Measurements from ENCODE around the gene ZNF614. TPM values are rescaled to one million over a fixed set of nuclear protein-coding genes. Genes with fewer than 3 reads are reported as not detected.
"Not testable (repeated sequence)": the region's sequence is repeated elsewhere in the genome, so short reads cannot be mapped to it uniquely, and the experiment has no call there.

ZNF614 gene
- polyA plus RNA-seq, 1 donor from 2014 or later, result 5.0 TPM

GRCh38 chr19:52022193-52022592 is 6.0 kb downstream of the ZNF614 start:
- peaks cover 54% of the 10 kb centered on the region for H3K36me3 Mint-ChIP-seq
- H3K9me3 Mint-ChIP-seq, result peaks cover 23 to 44% (median 32%) of the 10 kb centered on the region in 3 donors

DNA sequence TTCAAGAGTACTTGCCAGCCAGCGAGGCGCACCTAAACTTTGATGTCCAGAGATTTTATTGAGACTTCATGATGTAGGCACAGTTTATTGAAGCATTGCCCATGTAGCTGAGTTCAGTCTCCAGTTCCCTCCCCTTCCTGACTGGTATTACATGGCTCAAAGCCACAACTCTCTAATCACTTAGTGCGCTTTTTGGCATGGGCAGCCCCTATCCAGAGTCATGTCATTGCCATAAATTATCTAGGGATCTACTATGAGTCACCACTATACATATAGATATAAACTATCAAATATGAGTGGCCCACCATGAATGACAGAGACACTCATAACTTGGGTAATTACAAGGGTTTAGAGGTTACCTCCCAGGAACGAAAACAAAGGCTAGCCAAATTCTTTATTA is 7.7 kb downstream of the ZNF614 start:
- Mint-ChIP-seq H3K36me3 (peaks cover 60% of the 10 kb centered on the region), H3K27ac (no peak overlapping the region), H3K9me3 (peaks cover 31 to 43% (median 40%) of the 10 kb centered on the region in 3 donors), H3K27me3 (no peaks in the 10 kb centered on the region), H3K4me1 (peaks cover 0 to 2% (median 0%) of the 10 kb centered on the region in 3 donors), H3K4me3 (peak overlapping the region in 1 of 4 donors; percentile 35)

More at GRCh38 chr19:52022193-52022592, 6.0 kb downstream of the ZNF614 start:
- H3K4me3 Mint-ChIP-seq, result peak overlapping the region in 1 of 4 donors; percentile 48
- H3K27me3 Mint-ChIP-seq, result no peaks in the 10 kb centered on the region
- H3K27ac Mint-ChIP-seq, result peak overlapping the region in 1 of 3 donors; percentile 78
- H3K4me1 Mint-ChIP-seq, result peaks cover 1 to 5% (median 4%) of the 10 kb centered on the region in 3 donors

GRCh38 chr19:52010674-52011073 is 17.5 kb downstream of the ZNF614 start:
- Mint-ChIP-seq H3K4me1 (peaks cover 9 to 12% (median 12%) of the 10 kb centered on the region in 3 donors), H3K9me3 (peaks cover 7 to 28% (median 12%) of the 10 kb centered on the region in 3 donors), H3K27ac (no peak overlapping the region), H3K27me3 (no peaks in the 10 kb centered on the region), H3K4me3 (peak overlapping the region in 2 of 4 donors; percentile 14 to 72), H3K36me3 (peaks cover 18% of the 10 kb centered on the region)

- Mint-ChIP-seq H3K4me1 (peaks cover 9 to 13% (median 12%) of the 10 kb centered on the region in 3 donors), H3K9me3 (peaks cover 6 to 28% (median 16%) of the 10 kb centered on the region in 3 donors), H3K27me3 (no peaks in the 10 kb centered on the region), H3K27ac (peak within 1 kb of the TSS; percentile 63 to 97 (median 95)), H3K36me3 (peaks cover 18% of the 10 kb centered on the region), H3K4me3 (peak within 1 kb of the TSS; percentile 92 to 100 (median 98))
These were observed 20.2 kb downstream of the ZNF614 start, which contains the start of gene ZNF615 for GRCh38 chr19:52007806-52008557. Gene ZNF615, minus strand, starts transcription at chr19:52008211. Its CDS starts 4,500 bp downstream, at chr19:52003711.

DNA sequence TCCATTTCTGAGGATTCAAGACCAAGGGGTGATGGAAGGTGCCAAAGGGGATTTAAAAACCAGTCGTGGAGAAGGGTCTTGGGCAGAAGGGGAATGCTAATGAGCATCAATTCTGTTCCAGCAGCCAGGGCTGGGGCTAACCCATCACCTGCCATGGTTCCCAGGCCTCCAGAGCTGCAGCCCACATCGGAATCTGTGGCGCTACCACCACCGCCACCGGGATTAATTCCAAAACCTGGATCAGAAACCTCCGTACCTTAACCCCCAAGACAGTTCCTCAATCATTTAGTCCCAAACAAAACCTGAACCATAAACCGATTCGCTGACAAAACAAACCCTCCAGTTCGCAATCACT is 20.8 kb downstream of the ZNF614 start:
- H3K4me1 Mint-ChIP-seq, result peaks cover 9 to 13% (median 12%) of the 10 kb centered on the region in 3 donors
- peak overlapping the region; percentile 63 to 97 (median 95) for H3K27ac Mint-ChIP-seq
- no peaks in the 10 kb centered on the region for H3K27me3 Mint-ChIP-seq
- peaks cover 6 to 23% (median 18%) of the 10 kb centered on the region in 3 donors for H3K9me3 Mint-ChIP-seq
- peak overlapping the region; percentile 92 to 100 (median 98) for H3K4me3 Mint-ChIP-seq
- peaks cover 15% of the 10 kb centered on the region for H3K36me3 Mint-ChIP-seq

DNA sequence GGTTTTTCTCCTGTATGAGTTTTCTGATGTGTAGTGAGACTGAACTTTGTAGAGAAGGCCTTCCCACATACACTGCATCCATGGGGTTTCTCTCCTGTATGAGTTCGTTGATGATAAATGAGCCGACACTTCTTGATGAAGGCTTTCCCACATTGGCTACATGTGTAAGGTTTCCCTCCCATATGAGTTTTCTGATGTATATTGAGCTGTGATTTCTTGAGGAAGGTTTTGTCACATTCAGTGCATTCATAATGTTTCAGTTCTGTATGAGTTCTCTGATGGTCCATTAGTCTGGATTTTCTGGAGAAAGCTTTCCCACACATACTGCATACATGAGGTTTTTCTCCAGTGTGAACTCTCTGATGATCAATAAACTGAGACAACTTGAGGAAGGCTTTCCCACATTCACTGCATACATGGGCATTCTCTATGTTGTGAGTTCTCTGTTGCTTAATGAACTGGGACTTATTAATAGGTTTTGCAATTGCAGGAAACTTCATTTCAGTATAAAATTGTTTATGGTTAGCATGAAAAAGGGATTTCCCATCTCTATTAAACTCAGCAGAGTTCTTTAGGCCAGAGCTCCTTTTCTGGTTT is 34.0 kb downstream of the ZNF614 start:
- peaks cover 20 to 47% (median 45%) of the 10 kb centered on the region in 3 donors for H3K9me3 Mint-ChIP-seq
- H3K27ac Mint-ChIP-seq, result no peak overlapping the region
- no peak overlapping the region for H3K4me3 Mint-ChIP-seq
- H3K36me3 Mint-ChIP-seq, result peaks cover 29% of the 10 kb centered on the region
- no peaks in the 10 kb centered on the region for H3K27me3 Mint-ChIP-seq
- peaks cover 0 to 2% (median 0%) of the 10 kb centered on the region in 3 donors for H3K4me1 Mint-ChIP-seq

- Mint-ChIP-seq H3K27me3 (no peaks in the 10 kb centered on the region), H3K36me3 (peaks cover 26% of the 10 kb centered on the region), H3K9me3 (peaks cover 21 to 50% (median 46%) of the 10 kb centered on the region in 3 donors), H3K27ac (no peak overlapping the region), H3K4me1 (peaks cover 0 to 2% (median 0%) of the 10 kb centered on the region in 3 donors), H3K4me3 (no peak overlapping the region)
These were observed 34.8 kb downstream of the ZNF614 start for GRCh38 chr19:51993422-51993821.

- peak within 1 kb of the TSS; percentile 72 to 98 (median 97) for H3K27ac Mint-ChIP-seq
- H3K4me1 Mint-ChIP-seq, result peaks cover 6 to 12% (median 12%) of the 10 kb centered on the region in 3 donors
- no peaks in the 10 kb centered on the region for H3K27me3 Mint-ChIP-seq
- peak within 1 kb of the TSS; percentile 93 to 100 (median 98) for H3K4me3 Mint-ChIP-seq
- H3K36me3 Mint-ChIP-seq, result peaks cover 18% of the 10 kb centered on the region
- H3K9me3 Mint-ChIP-seq, result peaks cover 4 to 40% (median 35%) of the 10 kb centered on the region in 3 donors
These were observed 41.6 kb downstream of the ZNF614 start, which contains the start of gene ZNF350 for GRCh38 chr19:51986309-51987291. Gene ZNF350, minus strand, starts transcription at chr19:51986840. Its CDS starts 12,480 bp downstream, at chr19:51974360.

- Mint-ChIP-seq H3K4me1 (peaks cover 6 to 16% (median 12%) of the 10 kb centered on the region in 3 donors), H3K36me3 (peaks cover 38% of the 10 kb centered on the region), H3K9me3 (peaks cover 7 to 47% (median 37%) of the 10 kb centered on the region in 3 donors), H3K27ac (no peak overlapping the region), H3K4me3 (peak overlapping the region in 1 of 4 donors; percentile 33), H3K27me3 (no peaks in the 10 kb centered on the region)
These were observed 44.8 kb downstream of the ZNF614 start for GRCh38 chr19:51983361-51983760.

- H3K27me3 Mint-ChIP-seq, H3K4me3 Mint-ChIP-seq, H3K4me1 Mint-ChIP-seq: not testable (repeated sequence)
- peaks cover 7 to 58% (median 31%) of the 10 kb centered on the region in 3 donors for H3K9me3 Mint-ChIP-seq
- peaks cover 39% of the 10 kb centered on the region for H3K36me3 Mint-ChIP-seq
- H3K27ac Mint-ChIP-seq, result peak overlapping the region in 1 of 3 donors; percentile 39
These were observed 47.3 kb downstream of the ZNF614 start for GRCh38 chr19:51980926-51981325.

- Mint-ChIP-seq H3K9me3 (peaks cover 7 to 58% (median 31%) of the 10 kb centered on the region in 3 donors), H3K4me3 (no peak overlapping the region), H3K4me1 (peaks cover 0 to 6% (median 2%) of the 10 kb centered on the region in 3 donors), H3K27me3 (no peaks in the 10 kb centered on the region), H3K36me3 (peaks cover 39% of the 10 kb centered on the region), H3K27ac (peak overlapping the region in 1 of 3 donors; percentile 39)
These were observed 48.0 kb downstream of the ZNF614 start for GRCh38 chr19:51980116-51980736.

GRCh38 chr19:51978882-51979281 is 49.3 kb downstream of the ZNF614 start:
- Mint-ChIP-seq H3K36me3 (peaks cover 46% of the 10 kb centered on the region), H3K4me1 (peaks cover 0 to 6% (median 0%) of the 10 kb centered on the region in 3 donors), H3K4me3 (peak overlapping the region in 2 of 4 donors; percentile 20 to 72), H3K9me3 (peaks cover 9 to 66% (median 36%) of the 10 kb centered on the region in 3 donors), H3K27me3 (no peaks in the 10 kb centered on the region), H3K27ac (peak overlapping the region in 1 of 3 donors; percentile 16)

- Mint-ChIP-seq H3K4me1 (peaks cover 0 to 3% (median 0%) of the 10 kb centered on the region in 3 donors), H3K9me3 (peaks cover 9 to 54% (median 37%) of the 10 kb centered on the region in 3 donors), H3K27me3 (no peaks in the 10 kb centered on the region), H3K27ac (no peak overlapping the region), H3K4me3 (no peak overlapping the region), H3K36me3 (peaks cover 46% of the 10 kb centered on the region)
These were observed 50.8 kb downstream of the ZNF614 start for GRCh38 chr19:51977346-51977745.

Data from IgD-negative memory B cell (primary cell).